NCI-H524 (cell line): ENCODE results near the gene RNASEH2A.
"Not testable (repeated sequence)": the region's sequence is repeated elsewhere in the genome, so short reads cannot be mapped to it uniquely, and the experiment has no call there.

Experiments used
- DNase-seq, 2 experiments: peaks; one replicate each; lab custom pipeline; 2025; lab: John Stamatoyannopoulos, UW

RNASEH2A gene

DNA sequence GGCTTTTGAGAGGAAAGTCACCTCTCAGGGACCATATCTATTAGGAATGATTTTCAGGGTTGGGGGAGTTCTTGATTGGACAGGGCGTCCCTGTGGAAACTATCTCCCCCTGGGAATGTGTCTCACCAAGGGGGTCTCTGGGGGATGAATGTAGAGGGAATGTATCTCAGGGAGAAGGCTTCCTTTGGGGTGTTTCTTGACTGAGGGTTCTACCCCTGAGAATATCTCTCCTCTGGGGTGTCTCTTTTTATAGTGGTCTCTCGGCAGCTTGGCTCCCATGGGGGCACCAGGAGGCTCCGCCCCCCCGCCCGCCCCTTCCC lies 27.0 kb downstream of the RNASEH2A start:
- peak in 1 of 2 experiments; percentile 73 for DNase-seq

DNA sequence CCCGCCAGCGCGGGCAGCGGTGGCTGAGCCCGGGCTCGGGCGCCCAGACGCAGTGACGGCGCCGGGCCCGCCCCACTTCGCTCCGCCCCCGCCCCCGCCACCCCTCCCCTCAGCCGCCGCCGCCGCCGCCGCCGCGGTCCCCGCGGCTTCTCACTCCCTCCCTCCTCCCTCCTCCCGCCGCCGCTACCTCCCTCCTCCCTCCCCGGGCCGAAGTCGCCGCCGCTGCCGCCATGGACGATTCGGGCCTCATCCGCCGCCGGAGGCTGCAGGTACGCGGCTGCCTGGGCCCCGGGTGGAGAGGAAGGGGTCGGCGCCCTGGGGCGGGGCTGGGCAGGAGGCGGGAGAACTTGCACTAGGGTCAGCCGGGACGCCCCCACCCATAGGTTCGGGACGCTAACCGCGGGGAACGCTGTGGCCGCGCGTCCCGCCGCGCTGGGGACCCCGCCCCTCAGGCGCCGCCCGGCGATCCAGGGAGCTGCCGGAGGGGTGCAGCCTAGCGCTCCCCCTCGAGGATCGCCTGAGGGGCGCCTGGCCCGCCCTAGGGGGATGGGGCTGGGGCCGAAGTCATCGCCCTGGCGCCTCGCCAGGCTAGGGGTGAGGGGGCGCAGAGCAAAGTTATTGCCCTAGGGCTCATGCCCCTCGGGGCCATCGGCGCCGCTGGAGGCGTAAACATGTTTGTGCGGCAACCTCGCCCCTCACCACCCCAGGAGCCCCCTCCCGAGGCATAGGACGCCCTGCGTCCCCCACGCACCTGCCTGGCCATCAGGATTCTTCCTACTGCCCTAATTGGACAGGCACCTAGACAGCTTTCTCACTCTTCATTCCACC lies 27.6 kb downstream of the RNASEH2A start:
- peak; percentile 43 to 60 for DNase-seq

DNA sequence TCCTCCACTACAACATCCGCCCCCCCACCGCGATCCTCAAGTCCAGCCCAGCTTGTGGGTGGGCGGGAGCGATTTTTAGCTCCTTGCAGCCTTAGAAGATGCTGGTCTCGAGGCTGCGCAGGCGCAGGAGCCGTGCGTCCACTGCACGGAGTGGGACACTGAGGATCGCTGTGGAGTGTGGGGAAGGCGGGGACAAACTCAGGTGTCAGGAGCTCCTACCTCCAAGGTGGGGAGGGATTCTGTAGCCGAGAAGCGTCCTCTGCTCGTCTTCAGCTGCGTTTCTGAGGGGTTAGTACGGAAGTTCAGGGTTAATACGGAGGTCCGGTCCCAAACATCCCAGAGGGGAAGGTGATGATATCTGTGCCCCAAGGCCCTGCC lies 28.2 kb downstream of the RNASEH2A start, which contains the start of gene RTBDN:
Gene RTBDN (minus strand): TSS at position 14 of the 378 bp plus-strand sequence. CDS start 4,600 bp downstream, outside the sequence.
- no peak for DNase-seq

DNA sequence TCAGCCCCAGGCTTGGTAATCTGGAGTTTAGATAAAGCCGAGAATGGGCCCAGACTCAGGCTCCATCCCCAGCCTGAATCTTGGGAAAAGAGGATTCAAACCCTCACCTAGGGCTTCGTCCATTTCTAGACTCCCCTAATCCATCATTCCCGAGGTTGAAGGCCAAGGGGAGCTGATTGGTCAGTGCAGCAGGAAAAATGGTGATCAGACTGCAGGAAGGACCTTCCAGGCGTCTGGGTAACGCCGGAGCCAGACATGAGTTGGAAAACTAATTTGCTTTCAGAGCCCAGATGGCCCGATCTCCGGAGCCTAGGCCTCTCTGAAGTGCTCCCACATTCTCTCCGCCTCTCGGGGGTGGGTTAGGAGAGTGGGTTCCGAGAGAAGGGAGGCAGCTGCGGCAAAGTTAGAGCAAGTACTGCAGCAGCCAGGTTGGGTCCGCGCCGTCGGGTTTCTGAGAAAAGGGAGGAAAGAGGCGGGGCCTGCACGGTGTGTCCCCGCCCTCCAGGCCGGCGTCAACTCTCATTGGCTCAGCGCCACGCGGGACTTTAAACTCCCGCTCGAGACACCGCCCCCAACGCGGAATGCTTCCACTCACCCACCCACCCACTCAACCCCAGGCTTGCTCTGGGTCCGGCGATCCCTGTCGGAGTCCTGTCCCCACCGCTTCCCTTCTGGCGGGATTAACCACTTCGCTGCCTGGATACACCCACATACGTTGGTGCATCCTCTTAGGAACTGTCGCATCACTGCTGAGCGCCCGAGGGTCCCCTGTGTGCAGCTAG lies 28.8 kb downstream of the RNASEH2A start:
- peak; percentile 59 to 66 for DNase-seq

DNA sequence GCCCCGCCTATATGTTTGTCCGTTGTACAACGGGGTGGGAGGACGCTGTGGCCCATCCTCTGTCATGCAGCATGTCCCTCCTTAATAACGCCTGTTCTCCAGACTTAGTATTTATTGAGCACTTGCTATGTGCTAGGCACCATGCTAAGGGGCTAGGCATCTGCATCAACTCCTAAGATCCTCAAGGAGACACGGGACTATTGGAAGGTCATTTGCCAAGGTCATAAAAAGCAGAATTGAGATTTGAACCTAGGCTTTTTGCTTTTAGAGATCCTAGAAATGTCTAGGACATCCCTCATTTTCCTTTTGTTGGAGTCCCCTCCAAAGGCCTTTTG lies 30.1 kb downstream of the RNASEH2A start:
- no peak for DNase-seq

DNA sequence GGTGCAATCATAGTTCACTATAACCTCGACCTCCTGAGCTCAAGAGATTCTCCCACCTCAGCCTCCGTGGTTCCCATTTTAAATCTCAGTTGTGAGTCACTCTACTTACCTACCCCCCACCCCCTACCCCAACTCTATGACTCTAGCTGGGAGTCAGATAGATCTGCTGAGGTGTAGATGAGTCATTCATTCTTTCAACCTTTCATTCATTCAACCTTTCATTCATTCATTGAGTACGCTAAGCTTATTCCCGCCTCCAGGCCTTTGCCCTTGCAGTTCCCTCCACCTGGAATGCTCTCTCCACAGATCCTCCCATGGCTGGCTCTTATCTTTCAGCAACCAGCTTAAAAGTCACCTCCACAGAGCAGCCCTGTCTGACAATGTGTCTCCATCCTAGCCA lies 30.8 kb downstream of the RNASEH2A start:
- no peak for DNase-seq

DNA sequence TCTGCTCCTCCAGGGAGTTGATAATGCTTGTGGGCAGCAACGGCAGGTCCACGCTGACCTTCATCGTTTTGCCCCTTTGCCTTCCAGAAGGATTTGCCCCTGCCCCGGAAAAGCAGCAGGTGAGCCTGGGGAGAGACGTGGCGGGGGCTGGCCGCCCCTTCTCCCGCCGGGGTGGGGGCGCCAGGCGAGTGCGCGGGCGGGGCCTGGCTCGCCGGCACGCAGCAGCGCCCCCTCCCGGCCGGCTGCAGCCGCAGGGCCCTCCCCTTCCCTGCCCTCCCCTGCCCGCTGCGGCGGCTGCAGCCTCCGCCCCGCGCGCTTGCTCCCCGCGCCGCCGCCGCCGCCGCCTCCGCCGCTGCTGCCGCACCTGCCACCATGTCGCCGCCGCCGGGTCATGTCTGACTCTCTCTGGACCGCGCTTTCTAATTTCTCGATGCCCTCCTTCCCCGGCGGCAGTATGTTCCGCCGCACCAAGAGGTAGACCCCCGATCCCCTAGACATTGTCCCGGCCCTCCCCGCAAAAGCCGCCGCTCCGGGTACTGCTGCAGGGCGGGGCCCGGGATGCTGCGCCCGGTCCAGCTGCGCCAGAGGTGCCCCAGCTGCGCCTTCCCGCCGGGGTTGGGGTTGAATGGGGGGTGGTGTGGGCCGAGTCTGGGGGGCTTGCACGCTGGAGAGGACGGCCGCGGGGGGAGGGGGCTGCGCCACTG lies 31.9 kb downstream of the RNASEH2A start, which contains the start of gene MAST1:
Gene MAST1 (plus strand): TSS at position 334 of the 704 bp plus-strand sequence. CDS start 58 bp downstream, at position 392.
- peak in 1 of 2 experiments; percentile 52 for DNase-seq

DNA sequence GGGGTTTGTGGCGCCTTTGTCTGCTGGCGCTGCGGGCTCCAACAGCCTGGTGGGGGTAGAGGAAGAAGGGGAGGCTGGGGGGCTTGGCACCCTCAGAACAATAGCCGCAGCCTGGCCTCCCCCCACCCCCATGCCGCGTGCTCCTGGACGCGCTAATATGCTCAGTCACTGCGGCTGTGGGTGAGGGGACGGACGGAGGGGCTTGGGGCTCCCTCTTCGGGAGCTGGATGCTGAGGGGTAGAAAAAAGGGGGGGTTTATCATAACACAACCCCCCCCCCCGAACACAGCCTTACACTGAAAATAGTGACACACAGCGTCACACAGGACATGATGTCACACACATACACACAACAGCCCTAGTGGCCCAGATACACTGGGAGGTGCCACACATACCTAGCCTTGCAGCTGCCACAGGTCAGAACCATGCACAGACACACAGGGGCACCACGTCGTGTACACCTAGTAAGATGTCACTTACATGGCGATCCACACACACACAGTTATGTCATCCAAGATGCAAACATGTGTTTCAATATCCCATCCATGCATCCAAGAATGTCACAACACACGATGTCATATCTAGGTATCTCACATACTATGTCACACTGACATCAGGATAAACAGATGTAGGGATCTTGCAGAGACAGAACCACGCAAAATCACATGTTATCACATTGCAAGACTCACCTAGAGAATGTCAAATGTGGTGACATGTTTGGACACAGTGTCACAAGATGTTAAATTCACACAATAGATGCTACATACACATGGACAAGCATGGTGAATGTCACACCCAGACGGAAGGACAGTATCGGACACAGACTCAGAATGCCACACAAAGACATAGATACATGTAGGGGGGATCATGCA lies 32.7 kb downstream of the RNASEH2A start:
- peak in 1 of 2 experiments; percentile 43 for DNase-seq

DNA sequence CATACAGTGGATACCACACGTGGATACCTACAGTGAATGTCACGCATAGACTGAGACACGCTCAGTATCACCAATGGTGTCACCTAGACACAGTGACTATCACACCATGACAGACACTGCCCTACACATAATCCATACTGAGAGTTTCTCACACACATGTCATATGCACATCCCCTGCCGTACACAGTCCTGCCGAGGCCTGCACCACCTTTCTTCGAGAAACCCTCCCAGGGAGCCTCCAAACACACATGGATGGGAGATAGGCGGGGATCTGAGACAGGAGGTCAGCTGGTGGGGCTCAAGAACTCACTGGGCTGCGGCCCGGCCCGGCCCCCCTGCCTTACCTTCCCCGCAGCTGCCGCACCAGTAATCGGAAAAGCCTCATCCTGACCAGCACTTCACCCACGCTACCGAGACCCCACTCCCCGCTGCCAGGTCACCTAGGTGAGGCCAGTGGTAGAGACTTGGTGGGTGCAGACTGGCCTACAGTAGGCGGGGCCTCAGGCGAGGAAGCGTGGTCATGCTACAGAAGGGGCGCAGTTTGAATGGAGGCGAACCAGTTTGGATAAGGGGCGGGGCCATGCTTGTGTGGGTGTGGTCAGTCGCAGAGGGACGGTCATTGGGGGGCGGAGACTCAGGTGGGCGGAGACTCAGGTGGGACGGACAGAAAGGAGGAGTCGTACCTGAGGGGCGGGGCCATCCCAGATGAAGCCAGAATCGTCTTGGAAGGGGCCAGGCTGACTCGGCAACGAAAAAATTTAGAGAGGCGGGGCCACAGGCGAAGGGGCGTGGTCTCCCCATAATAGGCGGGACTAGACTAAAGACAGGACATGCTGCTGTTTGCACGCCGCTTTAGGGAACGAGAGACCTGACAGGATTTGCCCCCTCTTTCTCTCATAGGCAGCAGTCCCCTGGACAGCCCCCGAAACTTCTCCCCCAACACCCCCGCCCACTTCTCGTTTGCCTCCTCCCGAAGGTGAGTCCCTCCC lies 34.0 kb downstream of the RNASEH2A start:
- DNase-seq, result peak; percentile 65 to 70

DNA sequence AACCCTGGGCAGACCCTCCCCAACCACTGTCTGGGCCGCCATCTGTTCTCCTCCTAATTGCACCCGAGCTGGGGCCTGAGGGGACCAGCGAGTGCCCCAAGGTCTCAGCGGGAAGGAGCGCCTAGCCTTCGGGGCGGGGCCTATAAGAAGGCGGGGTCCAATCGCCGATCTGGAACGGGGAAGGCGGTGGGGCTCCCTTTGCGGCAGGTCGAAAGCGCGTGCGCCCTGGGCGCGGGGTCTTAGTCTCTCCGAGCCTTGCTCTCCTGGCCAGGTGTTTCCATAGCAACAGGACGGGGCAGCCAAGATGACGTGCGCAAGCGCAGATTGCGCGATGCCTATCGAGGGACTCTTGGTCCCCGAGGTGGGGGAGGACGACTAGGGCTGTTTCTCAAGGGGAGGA lies 34.7 kb downstream of the RNASEH2A start:
- DNase-seq, result peak; percentile 92 to 93

DNA sequence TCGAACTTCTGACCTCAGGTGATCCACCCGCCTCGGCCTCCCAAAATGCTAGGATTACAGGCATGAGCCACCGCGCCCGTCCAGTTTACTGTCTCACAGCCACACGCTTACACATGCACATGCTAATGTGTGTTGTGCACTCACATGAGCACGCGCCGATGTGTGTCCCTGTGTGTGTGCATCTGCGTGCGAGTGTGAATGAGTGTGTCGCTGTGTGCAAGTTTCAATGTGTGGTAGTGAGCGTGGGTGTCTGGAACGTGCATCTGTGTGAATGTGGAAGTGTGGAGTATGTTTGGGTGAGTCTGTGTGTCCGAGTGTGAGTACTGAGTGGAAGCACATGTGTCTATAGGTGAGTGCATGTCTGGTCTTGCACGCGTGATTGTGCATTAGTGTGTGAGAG lies 36.1 kb downstream of the RNASEH2A start:
- no peak for DNase-seq

DNA sequence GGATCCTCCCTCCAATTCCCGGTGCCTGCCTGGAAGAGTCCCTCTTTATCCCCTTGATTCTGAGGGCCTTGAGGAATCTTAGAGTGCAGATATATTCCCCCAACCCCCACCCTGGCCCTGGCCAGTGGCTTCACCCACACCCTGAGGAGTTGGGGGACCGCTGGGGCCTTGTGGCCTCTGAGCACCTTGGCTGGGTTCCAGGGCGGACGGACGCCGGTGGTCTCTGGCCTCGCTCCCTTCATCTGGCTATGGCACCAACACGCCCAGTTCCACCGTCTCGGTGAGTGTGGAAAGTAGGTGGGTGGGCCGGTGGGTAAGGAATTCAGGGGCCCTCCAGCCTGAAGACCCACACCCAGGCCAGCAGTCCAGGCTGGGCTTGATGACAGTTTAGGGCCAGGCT lies 36.9 kb downstream of the RNASEH2A start:
- no peak for DNase-seq

DNA sequence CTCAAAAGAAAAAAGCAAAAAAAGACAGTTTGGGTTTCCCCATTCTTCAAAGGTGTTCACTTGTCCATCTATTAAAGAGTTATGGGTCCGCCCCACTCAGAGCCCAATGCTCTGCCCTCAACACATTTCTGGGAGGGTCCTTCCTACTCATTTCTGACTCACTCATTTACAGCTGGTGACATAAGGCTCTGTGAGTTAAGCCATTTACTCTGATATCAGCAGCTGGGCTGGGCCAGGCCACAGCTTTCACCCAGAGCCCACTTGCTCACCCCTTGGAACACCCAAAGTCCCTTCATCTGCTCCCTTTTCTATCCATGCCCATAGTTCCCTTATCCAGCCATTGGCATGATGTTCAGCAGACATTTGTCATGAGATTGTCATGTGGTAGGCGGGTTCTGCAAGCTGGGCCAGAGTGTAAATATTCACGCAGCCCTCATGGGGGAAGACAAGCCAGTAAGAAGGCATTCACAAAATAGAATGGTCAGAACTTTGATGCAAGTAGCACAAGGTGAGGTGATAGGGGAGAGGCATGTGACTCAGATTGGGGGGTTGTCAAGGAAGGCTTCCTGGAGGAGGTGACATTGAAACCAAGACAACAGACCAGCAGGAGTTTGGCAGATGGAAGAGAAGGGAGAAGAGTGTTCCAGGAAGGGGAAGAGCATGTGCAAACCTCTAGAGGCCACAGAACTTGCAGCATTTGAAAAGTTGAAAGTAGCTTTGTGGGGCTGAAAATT lies 37.8 kb downstream of the RNASEH2A start:
- no peak for DNase-seq

DNA sequence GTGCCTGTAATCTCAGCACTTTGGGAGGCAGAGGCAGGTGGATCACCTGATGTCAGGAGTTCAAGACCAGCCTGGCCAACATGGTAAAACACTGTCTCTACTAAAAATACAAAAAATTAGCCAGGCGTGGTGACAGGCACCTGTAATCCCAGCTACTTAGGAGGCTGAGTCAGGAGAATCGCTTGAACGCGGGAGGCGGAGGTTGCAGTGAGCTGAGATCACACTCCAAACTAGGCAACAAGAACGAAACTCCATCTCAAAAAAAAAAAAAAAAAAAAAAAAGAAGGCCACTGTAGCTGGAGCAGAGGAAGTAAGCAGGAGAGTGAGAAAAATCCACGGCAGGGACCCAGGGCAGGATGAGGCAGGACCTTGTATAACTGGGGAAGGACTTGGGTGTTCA lies 40.2 kb downstream of the RNASEH2A start:
- not testable (repeated sequence) for DNase-seq

DNA sequence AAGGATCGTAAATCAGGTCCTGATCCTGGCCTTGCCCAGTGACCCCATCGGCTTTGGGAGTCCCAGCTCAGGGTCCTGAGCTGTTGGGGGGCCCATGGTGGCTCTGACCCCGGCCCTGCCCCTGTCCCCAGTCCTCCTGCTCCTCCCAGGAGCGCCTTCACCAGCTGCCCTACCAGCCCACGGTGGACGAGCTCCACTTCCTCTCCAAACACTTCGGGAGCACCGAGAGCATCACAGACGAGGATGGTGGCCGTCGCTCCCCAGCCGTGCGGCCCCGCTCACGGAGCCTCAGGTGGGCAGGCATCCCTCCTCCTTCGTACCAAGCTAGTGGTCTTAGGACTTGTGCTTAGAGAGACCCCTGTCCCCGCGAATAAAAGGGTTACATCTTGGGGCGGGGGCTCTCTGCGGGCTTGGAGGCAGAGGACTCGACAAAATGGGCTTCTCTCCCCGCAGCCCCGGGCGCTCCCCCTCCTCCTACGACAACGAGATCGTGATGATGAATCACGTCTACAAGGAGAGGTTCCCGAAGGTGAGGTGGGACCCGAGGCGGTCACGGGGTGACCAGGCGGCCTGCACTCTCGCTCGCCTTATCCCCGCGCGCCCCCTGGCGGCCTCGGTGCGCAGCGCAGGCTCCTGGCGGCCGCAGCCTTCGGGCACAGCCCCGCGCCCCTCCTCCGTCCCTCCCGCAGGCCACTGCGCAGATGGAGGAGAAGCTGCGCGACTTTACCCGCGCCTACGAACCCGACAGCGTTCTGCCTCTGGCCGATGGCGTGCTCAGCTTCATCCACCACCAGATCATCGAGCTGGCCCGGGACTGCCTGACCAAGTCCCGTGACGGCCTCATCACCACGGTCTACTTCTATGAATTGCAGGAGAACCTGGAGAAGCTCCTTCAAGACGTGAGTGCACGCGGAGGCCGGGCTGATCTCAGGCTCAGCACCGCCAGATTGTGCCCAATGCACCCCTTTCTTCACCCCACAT lies 41.1 kb downstream of the RNASEH2A start:
- peak; percentile 52 to 81 for DNase-seq

DNA sequence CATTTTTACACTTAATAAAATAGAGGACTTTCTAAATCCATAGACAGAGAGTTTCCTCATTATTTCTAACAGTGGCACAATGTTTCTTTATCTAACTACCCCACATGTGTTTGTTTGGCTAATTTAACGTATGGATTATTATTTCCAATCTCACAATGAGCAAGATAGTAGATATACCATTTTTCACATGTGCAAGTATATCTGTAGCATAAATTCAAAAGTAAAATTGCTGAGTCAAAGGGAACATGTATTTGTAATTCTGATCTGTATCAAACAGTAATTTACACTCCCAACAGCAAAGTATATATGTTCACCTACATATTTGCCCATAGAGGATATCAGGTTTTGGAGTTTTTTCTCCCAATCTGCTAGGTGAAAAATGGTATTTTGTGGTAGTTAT lies 50.3 kb downstream of the RNASEH2A start:
- no peak for DNase-seq

DNA sequence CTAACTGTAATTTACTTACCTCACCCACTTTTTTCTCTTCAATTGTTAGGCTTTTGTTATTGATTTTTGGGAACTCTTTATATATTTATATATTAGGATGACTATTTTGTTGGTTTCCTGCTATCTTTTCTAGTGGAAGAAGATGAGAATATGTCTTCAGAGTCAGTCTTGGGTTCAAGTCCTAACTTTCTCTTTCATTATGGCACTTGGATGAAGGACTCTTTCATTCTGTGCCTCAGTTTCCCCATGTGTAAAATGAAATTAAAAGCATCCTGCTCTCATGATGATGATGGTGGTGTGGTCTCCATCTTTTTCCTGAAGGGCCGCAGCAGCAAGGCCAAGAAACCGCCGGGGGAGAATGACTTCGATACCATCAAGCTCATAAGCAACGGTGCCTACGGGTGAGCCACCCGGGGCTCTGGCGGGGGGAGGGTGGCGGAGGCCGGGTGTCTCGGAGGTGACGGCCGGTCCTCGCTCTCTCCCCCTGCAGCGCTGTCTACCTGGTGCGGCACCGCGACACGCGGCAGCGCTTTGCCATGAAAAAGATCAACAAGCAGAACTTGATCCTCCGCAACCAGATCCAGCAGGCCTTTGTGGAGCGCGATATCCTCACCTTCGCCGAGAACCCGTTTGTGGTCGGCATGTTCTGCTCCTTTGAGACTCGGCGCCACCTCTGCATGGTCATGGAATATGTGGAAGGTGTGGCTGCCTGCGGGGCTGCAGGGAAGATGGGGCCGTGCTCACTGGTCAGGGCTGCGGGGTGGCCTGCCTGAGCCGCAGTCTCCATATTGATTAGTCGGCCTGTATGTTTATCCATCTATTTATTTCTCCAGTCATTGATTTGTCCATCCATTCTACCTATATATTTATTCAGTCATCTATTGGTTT lies 51.9 kb downstream of the RNASEH2A start:
- no peak for DNase-seq
